Fibroblast of lung (primary cell): ENCODE measurements around the gene SDSL.

Experiments used
- CTCF ChIP-seq, 2 donors: IDR thresholded peaks in 1 of 2; conservative IDR thresholded peaks in 1 of 2; 1 replicate in 1 of 2; 2 replicates in 1 of 2; pipeline ENCODE4 v1.5.1; 2011 to 2012; ENCODE audit warnings: low read length in 2 of 2, control low read depth in 1 of 2, inconsistent platforms in 1 of 2, low read depth in 1 of 2, mild to moderate bottlenecking in 1 of 2
- EZH2 ChIP-seq: IDR thresholded peaks from 2 replicates; pipeline ENCODE4 v1.5.1; 2012; ENCODE audit warnings: low read length, control low read depth, mild to moderate bottlenecking; ENCODE audit errors: missing control alignments

GRCh38 chr12:113437729-113438100 lies 15.5 kb downstream of the SDSL start:
- TF ChIP-seq CTCF (conservative IDR thresholded peaks at IDR 0.05 in 1 of 2, IDR thresholded peaks at IDR 0.05 in 1 of 2; ENCODE audit: low read depth in 1 of 2, low read length in 2 of 2) = no peak
- TF ChIP-seq EZH2 = no peak
